Upper lobe of left lung (tissue), 4 donors: Measurements from ENCODE around the gene PCDHA5.
"Not testable (repeated sequence)": the region's sequence is repeated elsewhere in the genome, so short reads cannot be mapped to it uniquely, and the experiment has no call there.

Experiments used
- CTCF ChIP-seq, 6 experiments: fragments of 450-650 bp in 4 of 6; fragments of 200-600 bp in 2 of 6; sonication (generic) in 2 of 6; IDR thresholded peaks; one replicate each; pipeline ENCODE4 v1.5.1; 2016 to 2019; ENCODE audit warnings: antibody characterized with exemption in 6 of 6
- POLR2A ChIP-seq, 4 donors: fragments of 450-650 bp; IDR thresholded peaks; one replicate each; pipeline ENCODE4 v1.5.1; 2016 to 2017; ENCODE audit warnings: antibody characterized with exemption in 4 of 4, mild to moderate bottlenecking in 2 of 4
- POLR2AphosphoS5 ChIP-seq, 2 donors: sonication (generic); formaldehyde crosslinking; IDR thresholded peaks; one replicate each; pipeline ENCODE4 v1.5.1; 2017; ENCODE audit warnings: antibody characterized with exemption in 2 of 2

- TF ChIP-seq CTCF, POLR2A, POLR2AphosphoS5 (IDR thresholded peaks at IDR 0.05): not testable (repeated sequence)
Observed at GRCh38 chr5:140822969-140823368, 1.6 kb downstream of the PCDHA5 start.
